Parathyroid adenoma (tissue), 2 donors: ENCODE results near the gene MRPL30.

Experiments
- H2AFZ ChIP-seq: fragments of 300-600 bp; sonication (generic); one replicate; pipeline ENCODE4 v1.7.0; 2017; ENCODE audit warnings: antibody characterized with exemption, mild to moderate bottlenecking
- H3K27ac ChIP-seq: fragments of 300-600 bp; sonication (generic); one replicate; pipeline ENCODE4 v1.7.0; 2017
- H3K27me3 ChIP-seq: fragments of 300-600 bp; sonication (generic); one replicate; pipeline ENCODE4 v1.7.0; 2017; ENCODE audit warnings: low read length; ENCODE audit not compliant: control insufficient read depth, insufficient read depth
- H3K36me3 ChIP-seq: fragments of 300-600 bp; sonication (generic); one replicate; pipeline ENCODE4 v1.7.0; 2017; ENCODE audit warnings: low read length; ENCODE audit not compliant: control insufficient read depth, insufficient read depth
- H3K4me1 ChIP-seq: fragments of 300-600 bp; sonication (generic); one replicate; pipeline ENCODE4 v1.7.0; 2017; ENCODE audit warnings: control low read depth
- H3K4me2 ChIP-seq: fragments of 300-600 bp; sonication (generic); one replicate; pipeline ENCODE4 v1.7.0; 2017; ENCODE audit warnings: low read length
- H3K4me3 ChIP-seq: fragments of 300-600 bp; sonication (generic); one replicate; pipeline ENCODE4 v1.7.0; 2017; ENCODE audit warnings: low read depth, low read length
- H3K79me2 ChIP-seq: fragments of 300-600 bp; sonication (generic); one replicate; pipeline ENCODE4 v1.7.0; 2017; ENCODE audit warnings: control low read depth
- H3K9ac ChIP-seq: fragments of 300-600 bp; sonication (generic); one replicate; pipeline ENCODE4 v1.7.0; 2017; ENCODE audit warnings: mild to moderate bottlenecking
- H3K9me3 ChIP-seq: fragments of 300-600 bp; sonication (generic); one replicate; pipeline ENCODE4 v1.7.0; 2017; ENCODE audit warnings: low read length; ENCODE audit not compliant: control insufficient read depth
- CTCF ChIP-seq: fragments of 300-600 bp; sonication (generic); IDR thresholded peaks from one replicate; pipeline ENCODE4 v1.7.0; 2017; ENCODE audit warnings: antibody characterized with exemption, mild to moderate bottlenecking
- donor health status: primary hyperparathyroidism.

The MRPL30 gene

GRCh38 chr2:99198103-99198841 is 17.3 kb downstream of the MRPL30 start:
- H3K9me3 ChIP-seq = no peaks in the 10 kb centered on the region
- H3K4me1 ChIP-seq = no peaks in the 10 kb centered on the region
- H3K27me3 ChIP-seq = no peaks in the 10 kb centered on the region
- H3K36me3 ChIP-seq = no peaks in the 10 kb centered on the region
- H3K79me2 ChIP-seq = no peaks in the 10 kb centered on the region
- no peak overlapping the region for H3K9ac ChIP-seq
- H3K27ac ChIP-seq = no peak overlapping the region
- no peak overlapping the region for H3K4me3 ChIP-seq
- H2AFZ ChIP-seq = no peak overlapping the region
- no peak overlapping the region for H3K4me2 ChIP-seq
- TF ChIP-seq CTCF = no peak

- Histone ChIP-seq H3K36me3 (no peaks in the 10 kb centered on the region), H3K9me3 (no peaks in the 10 kb centered on the region), H3K9ac (no peak overlapping the region), H2AFZ (no peak overlapping the region), H3K4me1 (no peaks in the 10 kb centered on the region), H3K27ac (no peak overlapping the region), H3K4me3 (no peak overlapping the region), H3K79me2 (no peaks in the 10 kb centered on the region), H3K27me3 (no peaks in the 10 kb centered on the region), H3K4me2 (no peak overlapping the region)
- no peak for TF ChIP-seq CTCF
Measured at GRCh38 chr2:99200076-99200800, 19.3 kb downstream of the MRPL30 start.

- no peaks in the 10 kb centered on the region for H3K27me3 ChIP-seq
- H3K4me3 ChIP-seq = no peak overlapping the region
- no peak overlapping the region for H3K4me2 ChIP-seq
- H3K36me3 ChIP-seq = no peaks in the 10 kb centered on the region
- H3K27ac ChIP-seq = no peak overlapping the region
- no peaks in the 10 kb centered on the region for H3K9me3 ChIP-seq
- H2AFZ ChIP-seq = no peak overlapping the region
- H3K79me2 ChIP-seq = no peaks in the 10 kb centered on the region
- no peak overlapping the region for H3K9ac ChIP-seq
- no peaks in the 10 kb centered on the region for H3K4me1 ChIP-seq
- TF ChIP-seq CTCF = no peak
Measured at GRCh38 chr2:99201959-99202678, 21.1 kb downstream of the MRPL30 start.

GRCh38 chr2:99205491-99205890 is 24.5 kb downstream of the MRPL30 start:
- Histone ChIP-seq H3K27ac (no peak overlapping the region), H3K27me3 (no peaks in the 10 kb centered on the region), H3K4me1 (no peaks in the 10 kb centered on the region), H3K79me2 (no peaks in the 10 kb centered on the region), H3K36me3 (no peaks in the 10 kb centered on the region), H3K9ac (no peak overlapping the region), H3K4me3 (no peak overlapping the region), H2AFZ (no peak overlapping the region), H3K9me3 (no peaks in the 10 kb centered on the region), H3K4me2 (no peak overlapping the region)
- no peak for TF ChIP-seq CTCF
